A549 (cell line): ENCODE results near the gene CTIF. TPM values are rescaled to one million over a fixed set of nuclear protein-coding genes. Genes with fewer than 3 reads are reported as not detected.

ENCODE experiments used
- ATAC-seq, 2 experiments: fragments of 200-7000 bp in 1 of 2; fragments of >200 bp in 1 of 2; cut with Nextera tagmentation in 1 of 2; cut with Tn5 transposase in 1 of 2; 3 replicates each; pipeline versions ENCODE4 v1.8.0 to v1.9.1; 2018 to 2020; ENCODE audit warnings: mild to moderate bottlenecking in 1 of 2, moderate library complexity in 1 of 2
- CTCF ChIA-PET: fragments of 300-600 bp; sonication (Branson Sonifier 250); formaldehyde crosslinking; extraction: SDS; loops from one replicate; lab custom pipeline; 2021; ENCODE audit warnings: antibody characterized with exemption, inconsistent platforms; lab: Yijun Ruan, JAX
- POLR2A ChIA-PET: fragments of 350-600 bp; formaldehyde crosslinking; extraction: SDS; loops from one replicate; lab custom pipeline; 2021; ENCODE audit warnings: antibody characterized with exemption, inconsistent platforms; lab: Yijun Ruan, JAX
- DNase-seq, 2 experiments: peaks; one replicate each; pipeline versions ENCODE4 v3.0.0 to v3.0.0-alpha.2; 2011 to 2016; ENCODE audit warnings: low read depth in 1 of 2, low spot score in 1 of 2
- FAIRE-seq: peaks from 2 replicates; lab custom pipeline; 2011; peaks lifted over from hg19 to GRCh38; lab: Jason Lieb, UNC
- H3K27ac ChIP-seq, 2 experiments: fragments of >200 bp; sonication (Bioruptor Twin); formaldehyde crosslinking; 3 replicates each; pipeline ENCODE4 v1.5.1; 2016 to 2017
- H3K4me1 ChIP-seq: fragments of >200 bp; sonication (Bioruptor Twin); formaldehyde crosslinking; 3 replicates; pipeline ENCODE4 v1.6.1; 2016
- H3K4me2 ChIP-seq: fragments of >200 bp; sonication (Bioruptor Twin); formaldehyde crosslinking; 3 replicates; pipeline ENCODE4 v1.6.1; 2016
- H3K4me3 ChIP-seq: fragments of >200 bp; sonication (Bioruptor Twin); formaldehyde crosslinking; 3 replicates; pipeline ENCODE4 v1.5.1; 2016
- H3K9me3 ChIP-seq: fragments of >200 bp; sonication (Bioruptor Twin); formaldehyde crosslinking; 3 replicates; pipeline ENCODE4 v1.6.1; 2016
- BHLHE40 ChIP-seq: IDR thresholded peaks from 2 replicates; pipeline ENCODE4 v1.6.1; 2012; ENCODE audit warnings: low read depth, low read length, inconsistent platforms
- CBX2 ChIP-seq: fragments of 200-600 bp; sonication (generic); IDR thresholded peaks from 2 replicates; pipeline ENCODE4 v1.6.1; 2016; ENCODE audit warnings: low read depth, mild to moderate bottlenecking, borderline replicate concordance
- ESRRA ChIP-seq: fragments of 150-350 bp; IDR thresholded peaks from 2 replicates; pipeline ENCODE4 v1.6.1; 2014; ENCODE audit warnings: mild to moderate bottlenecking, low read length, borderline replicate concordance
- FOXS1 ChIP-seq: fragments of 250-450 bp; sonication (Bioruptor Pico); IDR thresholded peaks from 2 replicates; pipeline ENCODE4 v1.5.0; 2020; ENCODE audit warnings: mild to moderate bottlenecking, moderate library complexity
- HEYL ChIP-seq: fragments of 250-450 bp; sonication (Bioruptor Pico); IDR thresholded peaks from 2 replicates; pipeline ENCODE4 v1.8.0; 2021; ENCODE audit warnings: mild to moderate bottlenecking, moderate library complexity
- HOXB13 ChIP-seq: fragments of 250-450 bp; sonication (Bioruptor Pico); IDR thresholded peaks from 2 replicates; pipeline ENCODE4 v1.5.0; 2020; ENCODE audit warnings: low read depth, mild to moderate bottlenecking, moderate library complexity
- HOXB5 ChIP-seq: fragments of 250-450 bp; sonication (Bioruptor Pico); IDR thresholded peaks from 2 replicates; pipeline ENCODE4 v1.5.0; 2020; ENCODE audit warnings: mild to moderate bottlenecking, moderate library complexity
- MAZ ChIP-seq: fragments of 150-350 bp; IDR thresholded peaks from 2 replicates; pipeline ENCODE4 v1.6.1; 2014; ENCODE audit warnings: antibody characterized with exemption, low read depth, low read length, borderline replicate concordance
- POLR2A ChIP-seq: IDR thresholded peaks from 2 replicates; pipeline ENCODE4 v1.6.1; 2012; ENCODE audit warnings: mild to moderate bottlenecking, low read length
- RARB ChIP-seq: fragments of 250-450 bp; sonication (Bioruptor Pico); IDR thresholded peaks from 2 replicates; pipeline ENCODE4 v1.8.0; 2021; ENCODE audit warnings: mild to moderate bottlenecking, moderate library complexity
- RCOR1 ChIP-seq: fragments of 150-350 bp; IDR thresholded peaks from 2 replicates; pipeline ENCODE4 v1.6.1; 2014; ENCODE audit warnings: antibody characterized with exemption, low read length, low read depth
- RNF2 ChIP-seq: fragments of 200-600 bp; sonication (generic); IDR thresholded peaks from 2 replicates; pipeline ENCODE4 v1.6.1; 2016; ENCODE audit warnings: low read depth, mild to moderate bottlenecking, antibody characterized with exemption, moderate library complexity, borderline replicate concordance
- SMC3 ChIP-seq: fragments of >200 bp; sonication (Bioruptor Twin); formaldehyde crosslinking; IDR thresholded peaks from 3 replicates; pipeline ENCODE4 v1.6.1; 2018; ENCODE audit warnings: inconsistent platforms
- SREBF2 ChIP-seq: fragments of 450-650 bp; IDR thresholded peaks from 2 replicates; pipeline ENCODE4 v1.6.1; 2014; ENCODE audit warnings: mild to moderate bottlenecking, moderate library complexity
- WGBS: methylation state at CpG from one replicate; pipeline ENCODE4 v1.1.6; 2017; ENCODE audit errors: missing lambda C conversion rate; 5-methylcytosine and 5-hydroxymethylcytosine counted together
- polyA plus RNA-seq, 4 experiments: library from polyadenylated mRNA; depleted of rRNA in 3 of 4; stranded (reverse); fragments of >200 nt; fragmentation: RNase III in 1 of 4; extraction: RNeasy Plus Mini Kit Qiagen cat#74134 plus additional on column Dnase treatment in 1 of 4; gene quantifications; 2 replicates in 3 of 4; 3 replicates in 1 of 4; pipeline ENCODE4 v1.2.3, GENCODE V29; 2011 to 2017
- TF ChIP-seq, protein P1 (sequence below): fragments of >200 bp; sonication (Bioruptor Twin); formaldehyde crosslinking; IDR thresholded peaks from 3 replicates; pipeline ENCODE4 v1.6.1; 2016
- TF ChIP-seq, protein P2 (sequence below): fragments of 150-350 bp; IDR thresholded peaks from 2 replicates; pipeline ENCODE4 v1.6.1; 2014; ENCODE audit warnings: low read depth, mild to moderate bottlenecking, low read length
- TF ChIP-seq, protein P3 (sequence below): IDR thresholded peaks from 2 replicates; pipeline ENCODE4 v1.6.1; 2012; ENCODE audit warnings: low read depth, borderline replicate concordance
- TF ChIP-seq, protein P4 (sequence below): fragments of 450-650 bp; IDR thresholded peaks from 2 replicates; pipeline ENCODE4 v1.6.1; 2014; ENCODE audit warnings: antibody characterized with exemption
- TF ChIP-seq, protein P5 (sequence below): fragments of 250-450 bp; sonication (Bioruptor Pico); IDR thresholded peaks from 2 replicates; pipeline ENCODE4 v1.5.0; 2021; ENCODE audit warnings: mild to moderate bottlenecking, moderate library complexity, borderline replicate concordance
- TF ChIP-seq, protein P6 (sequence below): IDR thresholded peaks from 2 replicates; pipeline ENCODE4 v1.6.1; 2012
- TF ChIP-seq, protein P7 (sequence below): fragments of >200 bp; sonication (Bioruptor Twin); formaldehyde crosslinking; IDR thresholded peaks from 3 replicates; pipeline ENCODE4 v1.5.1; 2016

CTIF gene
- polyA plus RNA-seq, 2 of the 4 experiments (the other 2 are of a cell fraction), result 17.0 to 24.7 TPM

DNA sequence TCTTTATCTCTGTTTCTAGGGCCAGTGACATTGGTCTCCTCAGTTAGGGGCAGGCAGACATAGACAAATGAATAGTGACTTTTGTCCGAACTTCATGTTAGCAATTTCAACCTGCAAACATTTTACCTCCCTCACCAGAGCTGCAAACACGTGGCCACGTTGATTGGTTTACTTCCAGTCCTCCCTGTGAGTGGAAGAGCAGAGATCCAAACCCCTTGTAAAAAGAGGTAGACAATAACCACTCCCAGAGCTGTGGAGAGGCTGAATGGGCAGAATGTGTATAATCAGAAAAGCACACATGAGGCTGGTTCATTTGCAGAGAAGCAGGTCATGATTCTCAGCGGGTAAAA is 31.1 kb downstream of the CTIF start:
- POLR2A ChIA-PET, result no interaction called here
- Histone ChIP-seq H3K4me1 (peaks cover 13% of the 10 kb centered on the region), H3K4me2 (no peak overlapping the region), H3K27ac (no peak overlapping the region), H3K4me3 (no peak overlapping the region), H3K9me3 (no peaks in the 10 kb centered on the region)
- ATAC-seq (no peak), FAIRE-seq (no peak), DNase-seq (no peak)
- CTCF ChIA-PET, result no interaction called here
- TF ChIP-seq MAZ (no peak), ESRRA (no peak), CBX2 (no peak)
- TF ChIP-seq, protein P1, sequence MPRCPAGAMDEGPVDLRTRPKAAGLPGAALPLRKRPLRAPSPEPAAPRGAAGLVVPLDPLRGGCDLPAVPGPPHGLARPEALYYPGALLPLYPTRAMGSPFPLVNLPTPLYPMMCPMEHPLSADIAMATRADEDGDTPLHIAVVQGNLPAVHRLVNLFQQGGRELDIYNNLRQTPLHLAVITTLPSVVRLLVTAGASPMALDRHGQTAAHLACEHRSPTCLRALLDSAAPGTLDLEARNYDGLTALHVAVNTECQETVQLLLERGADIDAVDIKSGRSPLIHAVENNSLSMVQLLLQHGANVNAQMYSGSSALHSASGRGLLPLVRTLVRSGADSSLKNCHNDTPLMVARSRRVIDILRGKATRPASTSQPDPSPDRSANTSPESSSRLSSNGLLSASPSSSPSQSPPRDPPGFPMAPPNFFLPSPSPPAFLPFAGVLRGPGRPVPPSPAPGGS, result no peak
- TF ChIP-seq, protein P2, sequence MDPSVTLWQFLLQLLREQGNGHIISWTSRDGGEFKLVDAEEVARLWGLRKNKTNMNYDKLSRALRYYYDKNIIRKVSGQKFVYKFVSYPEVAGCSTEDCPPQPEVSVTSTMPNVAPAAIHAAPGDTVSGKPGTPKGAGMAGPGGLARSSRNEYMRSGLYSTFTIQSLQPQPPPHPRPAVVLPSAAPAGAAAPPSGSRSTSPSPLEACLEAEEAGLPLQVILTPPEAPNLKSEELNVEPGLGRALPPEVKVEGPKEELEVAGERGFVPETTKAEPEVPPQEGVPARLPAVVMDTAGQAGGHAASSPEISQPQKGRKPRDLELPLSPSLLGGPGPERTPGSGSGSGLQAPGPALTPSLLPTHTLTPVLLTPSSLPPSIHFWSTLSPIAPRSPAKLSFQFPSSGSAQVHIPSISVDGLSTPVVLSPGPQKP, result no peak
- TF ChIP-seq, protein P3, sequence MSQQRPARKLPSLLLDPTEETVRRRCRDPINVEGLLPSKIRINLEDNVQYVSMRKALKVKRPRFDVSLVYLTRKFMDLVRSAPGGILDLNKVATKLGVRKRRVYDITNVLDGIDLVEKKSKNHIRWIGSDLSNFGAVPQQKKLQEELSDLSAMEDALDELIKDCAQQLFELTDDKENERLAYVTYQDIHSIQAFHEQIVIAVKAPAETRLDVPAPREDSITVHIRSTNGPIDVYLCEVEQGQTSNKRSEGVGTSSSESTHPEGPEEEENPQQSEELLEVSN, result no peak
- WGBS, result 93% methylated on average over 4 of the region's 4 CpGs

DNA sequence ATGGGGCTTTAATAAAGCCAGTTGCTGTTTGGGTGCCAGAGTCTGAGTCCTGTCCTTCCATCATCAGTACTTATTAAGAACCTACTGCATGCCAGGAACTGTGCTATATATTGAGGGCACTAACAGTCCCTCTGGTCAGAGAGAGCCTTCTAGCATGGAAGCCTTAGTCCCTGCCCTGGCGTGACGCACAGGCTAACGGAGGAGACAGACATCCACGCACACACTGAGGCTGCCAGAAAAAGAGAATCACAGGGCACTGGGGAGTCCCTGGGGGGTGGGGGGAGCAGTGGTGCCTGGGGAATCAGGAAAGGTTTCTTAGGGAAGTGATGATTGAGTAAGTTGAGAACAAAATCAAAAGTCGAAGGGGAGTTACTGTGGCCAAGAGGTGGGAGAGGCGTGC is 31.5 kb downstream of the CTIF start:
- H3K27ac ChIP-seq, result no peak overlapping the region
- H3K4me1 ChIP-seq, result peaks cover 13% of the 10 kb centered on the region
- ATAC-seq, result no peak
- H3K9me3 ChIP-seq, result no peaks in the 10 kb centered on the region
- FAIRE-seq, result no peak
- ChIA-PET CTCF (no interaction called here), POLR2A (no interaction called here)
- TF ChIP-seq HEYL (CRISPR knock-in tag) (no peak), RARB (CRISPR knock-in tag) (no peak), RNF2 (no peak), CBX2 (no peak), SREBF2 (no peak)
- no peak for DNase-seq
- no peak overlapping the region for H3K4me3 ChIP-seq
- no peak overlapping the region for H3K4me2 ChIP-seq
- 98% methylated on average over 2 of the region's 6 CpGs for WGBS

DNA sequence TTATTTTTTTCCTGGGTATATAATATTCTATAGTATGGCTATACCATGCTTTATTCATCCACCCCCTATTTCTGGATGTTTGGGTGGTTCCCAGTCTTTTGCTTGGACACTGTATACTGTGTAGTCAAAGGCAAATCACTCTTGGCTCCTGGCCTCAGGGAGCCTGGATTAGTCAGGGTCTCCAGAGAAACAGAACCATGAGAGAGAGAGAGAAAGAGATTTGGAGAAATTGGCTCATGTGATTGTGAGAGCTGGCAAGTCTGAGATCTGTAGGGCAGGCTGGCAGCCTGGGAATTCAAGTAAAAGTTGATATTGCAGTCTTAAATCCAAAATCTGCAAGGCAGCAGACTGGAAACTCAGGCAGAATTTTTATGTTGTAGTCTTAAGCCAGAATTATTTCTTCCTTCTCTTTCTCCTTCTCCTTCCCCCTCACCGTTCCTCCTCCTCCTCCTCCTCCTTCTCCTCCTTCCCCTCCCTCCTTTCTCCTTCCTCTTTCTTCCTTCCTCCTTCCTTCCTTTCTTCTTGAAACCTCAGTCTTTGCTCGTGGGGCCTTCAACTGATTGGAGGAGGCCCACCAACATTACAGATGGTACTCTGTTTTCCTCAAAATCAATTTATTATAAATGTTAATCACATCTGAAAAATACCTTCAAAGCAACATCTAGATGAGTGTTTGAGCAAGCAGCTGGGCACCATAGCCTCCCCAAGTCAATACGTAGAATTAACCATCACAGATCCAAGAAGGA is 33.0 kb downstream of the CTIF start:
- H3K4me1 ChIP-seq, result peaks cover 5% of the 10 kb centered on the region
- FAIRE-seq, result no peak
- no peak overlapping the region for H3K4me3 ChIP-seq
- POLR2A ChIA-PET, result no interaction called here
- CTCF ChIA-PET, result no interaction called here
- 90% methylated on average over 3 of the region's 3 CpGs for WGBS
- H3K4me2 ChIP-seq, result no peak overlapping the region
- no peaks in the 10 kb centered on the region for H3K9me3 ChIP-seq
- no peak overlapping the region for H3K27ac ChIP-seq
- DNase-seq, result no peak
- ATAC-seq, result no peak
- TF ChIP-seq BHLHE40, result no peak
- TF ChIP-seq, protein P4, sequence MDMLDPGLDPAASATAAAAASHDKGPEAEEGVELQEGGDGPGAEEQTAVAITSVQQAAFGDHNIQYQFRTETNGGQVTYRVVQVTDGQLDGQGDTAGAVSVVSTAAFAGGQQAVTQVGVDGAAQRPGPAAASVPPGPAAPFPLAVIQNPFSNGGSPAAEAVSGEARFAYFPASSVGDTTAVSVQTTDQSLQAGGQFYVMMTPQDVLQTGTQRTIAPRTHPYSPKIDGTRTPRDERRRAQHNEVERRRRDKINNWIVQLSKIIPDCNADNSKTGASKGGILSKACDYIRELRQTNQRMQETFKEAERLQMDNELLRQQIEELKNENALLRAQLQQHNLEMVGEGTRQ, result no peak
- no peak for TF ChIP-seq POLR2A
- no peak for TF ChIP-seq RCOR1
- TF ChIP-seq, protein P5, sequence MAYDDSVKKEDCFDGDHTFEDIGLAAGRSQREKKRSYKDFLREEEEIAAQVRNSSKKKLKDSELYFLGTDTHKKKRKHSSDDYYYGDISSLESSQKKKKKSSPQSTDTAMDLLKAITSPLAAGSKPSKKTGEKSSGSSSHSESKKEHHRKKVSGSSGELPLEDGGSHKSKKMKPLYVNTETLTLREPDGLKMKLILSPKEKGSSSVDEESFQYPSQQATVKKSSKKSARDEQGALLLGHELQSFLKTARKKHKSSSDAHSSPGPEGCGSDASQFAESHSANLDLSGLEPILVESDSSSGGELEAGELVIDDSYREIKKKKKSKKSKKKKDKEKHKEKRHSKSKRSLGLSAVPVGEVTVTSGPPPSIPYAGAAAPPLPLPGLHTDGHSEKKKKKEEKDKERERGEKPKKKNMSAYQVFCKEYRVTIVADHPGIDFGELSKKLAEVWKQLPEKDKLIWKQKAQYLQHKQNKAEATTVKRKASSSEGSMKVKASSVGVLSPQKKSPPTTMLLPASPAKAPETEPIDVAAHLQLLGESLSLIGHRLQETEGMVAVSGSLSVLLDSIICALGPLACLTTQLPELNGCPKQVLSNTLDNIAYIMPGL (CRISPR knock-in tag), result no peak
- TF ChIP-seq HEYL (CRISPR knock-in tag), result no peak
- no peak for TF ChIP-seq FOXS1 (CRISPR knock-in tag)
- TF ChIP-seq RNF2, result no peak
- TF ChIP-seq CBX2, result no peak
- no peak for TF ChIP-seq HOXB5
- no peak for TF ChIP-seq SMC3
- no peak for TF ChIP-seq HOXB13 (CRISPR knock-in tag)
- TF ChIP-seq, protein P1, result no peak
- TF ChIP-seq ESRRA, result no peak
- TF ChIP-seq, protein P6, sequence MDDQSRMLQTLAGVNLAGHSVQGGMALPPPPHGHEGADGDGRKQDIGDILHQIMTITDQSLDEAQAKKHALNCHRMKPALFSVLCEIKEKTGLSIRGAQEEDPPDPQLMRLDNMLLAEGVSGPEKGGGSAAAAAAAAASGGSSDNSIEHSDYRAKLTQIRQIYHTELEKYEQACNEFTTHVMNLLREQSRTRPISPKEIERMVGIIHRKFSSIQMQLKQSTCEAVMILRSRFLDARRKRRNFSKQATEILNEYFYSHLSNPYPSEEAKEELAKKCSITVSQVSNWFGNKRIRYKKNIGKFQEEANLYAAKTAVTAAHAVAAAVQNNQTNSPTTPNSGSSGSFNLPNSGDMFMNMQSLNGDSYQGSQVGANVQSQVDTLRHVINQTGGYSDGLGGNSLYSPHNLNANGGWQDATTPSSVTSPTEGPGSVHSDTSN, result no peak
- TF ChIP-seq, protein P7, sequence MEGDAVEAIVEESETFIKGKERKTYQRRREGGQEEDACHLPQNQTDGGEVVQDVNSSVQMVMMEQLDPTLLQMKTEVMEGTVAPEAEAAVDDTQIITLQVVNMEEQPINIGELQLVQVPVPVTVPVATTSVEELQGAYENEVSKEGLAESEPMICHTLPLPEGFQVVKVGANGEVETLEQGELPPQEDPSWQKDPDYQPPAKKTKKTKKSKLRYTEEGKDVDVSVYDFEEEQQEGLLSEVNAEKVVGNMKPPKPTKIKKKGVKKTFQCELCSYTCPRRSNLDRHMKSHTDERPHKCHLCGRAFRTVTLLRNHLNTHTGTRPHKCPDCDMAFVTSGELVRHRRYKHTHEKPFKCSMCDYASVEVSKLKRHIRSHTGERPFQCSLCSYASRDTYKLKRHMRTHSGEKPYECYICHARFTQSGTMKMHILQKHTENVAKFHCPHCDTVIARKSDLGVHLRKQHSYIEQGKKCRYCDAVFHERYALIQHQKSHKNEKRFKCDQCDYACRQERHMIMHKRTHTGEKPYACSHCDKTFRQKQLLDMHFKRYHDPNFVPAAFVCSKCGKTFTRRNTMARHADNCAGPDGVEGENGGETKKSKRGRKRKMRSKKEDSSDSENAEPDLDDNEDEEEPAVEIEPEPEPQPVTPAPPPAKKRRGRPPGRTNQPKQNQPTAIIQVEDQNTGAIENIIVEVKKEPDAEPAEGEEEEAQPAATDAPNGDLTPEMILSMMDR, result no peak
